IMR-90 (cell line): Measurements from ENCODE around the gene NAPA. TPM values are rescaled to one million over a fixed set of nuclear protein-coding genes. Genes with fewer than 3 reads are reported as not detected.

Experiments
- ATAC-seq: fragments of 200-7000 bp; cut with Tn5 transposase; 2 replicates; pipeline ENCODE4 v1.9.1; 2020; ENCODE audit warnings: low read depth, mild to moderate bottlenecking, moderate library complexity
- BruUV-seq: library from RNA; stranded (reverse); fragments of 400-500 nt; replicated peaks from 2 replicates; lab custom pipeline; 2021; lab: Mats Ljungman, UMichigan
- CTCF ChIA-PET: fragments of 300-600 bp; formaldehyde crosslinking; extraction: SDS; loops from one replicate; lab custom pipeline; 2021; ENCODE audit warnings: antibody characterized with exemption; lab: Yijun Ruan, JAX
- POLR2A ChIA-PET: fragments of 300-600 bp; sonication (Branson Sonifier 250); formaldehyde crosslinking; loops from one replicate; lab custom pipeline; 2022; ENCODE audit warnings: antibody characterized with exemption; ENCODE audit not compliant: unreplicated experiment; lab: Charles Lee
- DNase-seq: peaks from one replicate; pipeline ENCODE4 v3.0.0; 2013
- H2AFZ ChIP-seq: replicated peaks from 2 replicates; pipeline ENCODE3; 2013; ENCODE audit warnings: low read length, mild to moderate bottlenecking; ENCODE audit not compliant: poor library complexity
- H2AK5ac ChIP-seq: 2 replicates; pipeline ENCODE4 v1.6.1; 2013; ENCODE audit warnings: low read depth, low read length, inconsistent platforms
- H2AK9ac ChIP-seq: replicated peaks from 2 replicates; pipeline ENCODE3; 2013; ENCODE audit warnings: mild to moderate bottlenecking, low read depth, low read length, moderate library complexity; ENCODE audit not compliant: poor library complexity
- H2BK120ac ChIP-seq: 2 replicates; pipeline ENCODE4 v1.6.1; 2013; ENCODE audit warnings: low read depth, low read length, inconsistent platforms
- H2BK15ac ChIP-seq: 3 replicates; pipeline ENCODE4 v1.6.1; 2013; ENCODE audit warnings: low read depth, low read length, inconsistent platforms
- H2BK20ac ChIP-seq: 2 replicates; pipeline ENCODE4 v1.6.1; 2013; ENCODE audit warnings: low read depth, mild to moderate bottlenecking, inconsistent platforms, low read length, moderate library complexity
- H2BK5ac ChIP-seq: 2 replicates; pipeline ENCODE4 v1.6.1; 2013; ENCODE audit warnings: mild to moderate bottlenecking, low read depth, low read length, inconsistent platforms; ENCODE audit not compliant: poor library complexity, severe bottlenecking
- H3K14ac ChIP-seq: replicated peaks from 2 replicates; pipeline ENCODE4 v1.6.1; 2013; ENCODE audit warnings: low read depth, low read length, inconsistent platforms
- H3K18ac ChIP-seq: 2 replicates; pipeline ENCODE4 v1.6.1; 2013; ENCODE audit warnings: low read depth, low read length, control low read depth
- H3K23ac ChIP-seq: 2 replicates; pipeline ENCODE4 v1.6.1; 2013; ENCODE audit warnings: low read depth, low read length, inconsistent platforms
- H3K27ac ChIP-seq: 2 replicates; pipeline ENCODE4 v1.5.1; 2013; ENCODE audit warnings: mild to moderate bottlenecking, control low read depth, low read length; ENCODE audit not compliant: insufficient read depth
- H3K27me3 ChIP-seq: 2 replicates; pipeline ENCODE4 v1.6.1; 2013; ENCODE audit warnings: low read length; ENCODE audit not compliant: control insufficient read depth, insufficient read depth
- H3K36me3 ChIP-seq: 2 replicates; pipeline ENCODE4 v1.6.1; 2013; ENCODE audit warnings: low read length, mixed read lengths; ENCODE audit not compliant: control insufficient read depth, insufficient read depth
- H3K4ac ChIP-seq: 2 replicates; pipeline ENCODE4 v1.6.1; 2013; ENCODE audit warnings: low read depth, low read length, inconsistent platforms
- H3K4me1 ChIP-seq: 2 replicates; pipeline ENCODE4 v1.6.1; 2013; ENCODE audit warnings: low read length, mixed read lengths; ENCODE audit not compliant: control insufficient read depth, insufficient read depth
- H3K4me2 ChIP-seq: 2 replicates; pipeline ENCODE4 v1.6.1; 2013; ENCODE audit warnings: low read depth, mild to moderate bottlenecking, control low read depth, low read length, moderate library complexity
- H3K4me3 ChIP-seq: 2 replicates; pipeline ENCODE4 v1.5.1; 2013; ENCODE audit warnings: low read depth, mild to moderate bottlenecking, control low read depth, low read length, moderate library complexity; ENCODE audit not compliant: insufficient read depth
- H3K56ac ChIP-seq: 2 replicates; pipeline ENCODE4 v1.6.1; 2013; ENCODE audit warnings: low read length, inconsistent platforms; ENCODE audit not compliant: insufficient read depth; ENCODE audit errors: extremely low read depth
- H3K79me1 ChIP-seq, 2 experiments: 2 replicates each; pipeline ENCODE4 v1.6.1; 2013; ENCODE audit warnings: low read length in 2 of 2, inconsistent platforms in 1 of 2, low read depth in 1 of 2
- H3K9ac ChIP-seq: 2 replicates; pipeline ENCODE4 v1.6.1; 2013; ENCODE audit warnings: low read depth, low read length, control low read depth
- H3K9me1 ChIP-seq: 2 replicates; pipeline ENCODE4 v1.6.1; 2013; ENCODE audit warnings: low read length, inconsistent platforms; ENCODE audit not compliant: insufficient read depth
- H3K9me3 ChIP-seq: 2 replicates; pipeline ENCODE4 v1.6.1; 2013; ENCODE audit warnings: low read length; ENCODE audit not compliant: control insufficient read depth, insufficient read depth
- H4K20me1 ChIP-seq: 2 replicates; pipeline ENCODE4 v1.6.1; 2013; ENCODE audit warnings: low read length, inconsistent platforms; ENCODE audit not compliant: insufficient read depth
- H4K5ac ChIP-seq: 2 replicates; pipeline ENCODE4 v1.6.1; 2013; ENCODE audit warnings: mild to moderate bottlenecking, low read depth, low read length, control low read depth
- H4K8ac ChIP-seq, 2 experiments: 2 replicates each; pipeline ENCODE4 v1.6.1; 2013; ENCODE audit warnings: low read depth in 2 of 2, low read length in 2 of 2, control low read depth in 1 of 2, inconsistent platforms in 1 of 2
- H4K91ac ChIP-seq: 2 replicates; pipeline ENCODE4 v1.6.1; 2013; ENCODE audit warnings: low read depth, low read length, inconsistent platforms; ENCODE audit not compliant: insufficient read depth
- BHLHE40 ChIP-seq: fragments of 150-350 bp; IDR thresholded peaks from 2 replicates; pipeline ENCODE4 v1.6.1; 2016; ENCODE audit warnings: mild to moderate bottlenecking, low read depth, low read length
- CEBPB ChIP-seq: IDR thresholded peaks from 2 replicates; pipeline ENCODE4 v1.6.1; 2012; ENCODE audit warnings: low read depth, low read length, improper control_type of control experiment
- CHD1 ChIP-seq: IDR thresholded peaks from 2 replicates; pipeline ENCODE4 v1.6.1; 2012; ENCODE audit warnings: low read depth, low read length, improper control_type of control experiment
- CTCF ChIP-seq: conservative IDR thresholded peaks from 2 replicates; pipeline ENCODE4 v1.5.1; 2012; ENCODE audit warnings: mild to moderate bottlenecking, low read depth, low read length, improper control_type of control experiment
- ELK1 ChIP-seq: fragments of 150-350 bp; IDR thresholded peaks from 2 replicates; pipeline ENCODE4 v1.6.1; 2016; ENCODE audit warnings: low read depth, mild to moderate bottlenecking, low read length, moderate library complexity, borderline replicate concordance
- FOS ChIP-seq: fragments of 150-350 bp; IDR thresholded peaks from 2 replicates; pipeline ENCODE4 v1.6.1; 2016; ENCODE audit warnings: low read depth, low read length
- MAFK ChIP-seq: IDR thresholded peaks from 2 replicates; pipeline ENCODE4 v1.6.1; 2012; ENCODE audit warnings: low read depth, low read length, improper control_type of control experiment
- MAZ ChIP-seq: IDR thresholded peaks from 2 replicates; pipeline ENCODE4 v1.6.1; 2012; ENCODE audit warnings: low read depth, mild to moderate bottlenecking, low read length, improper control_type of control experiment, moderate library complexity, borderline replicate concordance
- NFE2L2 ChIP-seq: fragments of 150-350 bp; IDR thresholded peaks from 2 replicates; pipeline ENCODE4 v1.6.1; 2016; ENCODE audit warnings: low read depth, mild to moderate bottlenecking, low read length
- POLR2A ChIP-seq: IDR thresholded peaks from 2 replicates; pipeline ENCODE4 v1.6.1; 2012; ENCODE audit warnings: mild to moderate bottlenecking, low read depth, low read length
- RAD21 ChIP-seq: IDR thresholded peaks from 2 replicates; pipeline ENCODE4 v1.6.1; 2012; ENCODE audit warnings: low read length, improper control_type of control experiment
- RCOR1 ChIP-seq: IDR thresholded peaks from 2 replicates; pipeline ENCODE4 v1.6.1; 2012; ENCODE audit warnings: mild to moderate bottlenecking, low read length, improper control_type of control experiment; ENCODE audit not compliant: insufficient replicate concordance
- RFX5 ChIP-seq: IDR thresholded peaks from 2 replicates; pipeline ENCODE4 v1.8.0; 2012; ENCODE audit warnings: low read depth, mild to moderate bottlenecking, low read length, moderate library complexity
- SMC3 ChIP-seq: fragments of 150-350 bp; IDR thresholded peaks from 2 replicates; pipeline ENCODE4 v1.6.1; 2016; ENCODE audit warnings: low read depth, mild to moderate bottlenecking, antibody characterized with exemption, low read length, moderate library complexity
- WGBS, 2 experiments: methylation state at CpG; one replicate each; pipeline versions ENCODE4 v1.1.5 to v1.1.7; 2013; ENCODE audit warnings: missing lambda C conversion rate in 2 of 2; ENCODE audit not compliant: insufficient read length in 1 of 2; ENCODE audit errors: extremely low coverage in 2 of 2; 5-methylcytosine and 5-hydroxymethylcytosine counted together
- dilution Hi-C: fragments of 300-500 bp; cut with HindIII; formaldehyde crosslinking; loops from one replicate; pipeline ENCODE4 v1.14.3; 2018; ENCODE audit warnings: low sequenced_read_pairs; ENCODE audit not compliant: unreplicated experiment
- in situ Hi-C: fragments of 300-500 bp; cut with MboI; formaldehyde crosslinking; loops from 3 replicates; pipeline ENCODE4 v1.14.3; 2019; ENCODE audit warnings: low sequenced_read_pairs, inconsistent platforms, mixed read lengths
- intact Hi-C: fragments of 100-400 bp; cut with micrococcal nuclease; formaldehyde crosslinking; loops from 2 replicates; pipeline ENCODE4 v1.10.0; 2022
- polyA plus RNA-seq, 3 experiments: library from polyadenylated mRNA; depleted of rRNA; stranded (reverse); fragments of >200 nt; gene quantifications; 2 replicates each; pipeline ENCODE4 v1.2.3, GENCODE V29; 2012; ENCODE audit warnings: low replicate concordance in 1 of 3
- total RNA-seq: library from RNA; depleted of rRNA; stranded (reverse); fragments of >200 nt; gene quantifications from 2 replicates; pipeline ENCODE4 v1.2.3, GENCODE V29; 2012
- TF ChIP-seq, protein P1 (sequence below): fragments of 150-350 bp; IDR thresholded peaks from 2 replicates; pipeline ENCODE4 v1.6.1; 2017; ENCODE audit warnings: mild to moderate bottlenecking, antibody characterized with exemption, low read length, low read depth

NAPA gene
- total and polyA plus RNA-seq, 2 of the 4 experiments (the other 2 are of a cell fraction) = 76.4 to 126 TPM

DNA sequence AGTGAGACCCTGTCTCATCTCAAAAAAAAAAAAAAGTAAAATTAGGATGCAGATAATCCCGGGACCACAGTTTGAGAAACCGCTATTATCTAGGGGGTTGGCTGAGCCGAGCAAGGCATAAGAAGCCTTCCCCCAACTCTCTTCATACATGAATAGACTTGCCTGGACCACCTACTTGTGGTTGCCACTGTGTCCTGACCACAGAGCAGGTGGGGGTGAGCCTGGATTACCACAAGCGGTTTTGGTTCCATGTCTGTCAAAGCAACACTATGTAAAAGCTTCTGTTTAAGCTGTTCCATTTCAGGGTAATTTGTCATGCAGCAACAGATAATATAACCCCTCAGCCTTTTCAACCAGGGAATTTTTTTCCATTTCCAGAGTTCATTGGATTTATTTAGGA is 3.3 kb upstream of the NAPA start:
- Histone ChIP-seq H3K18ac (no peak overlapping the region), H2AK5ac (no peak overlapping the region), H2AFZ (no peak overlapping the region), H3K4me3 (no peak overlapping the region), H4K91ac (no peak overlapping the region), H3K56ac (no peak overlapping the region), H2BK120ac (no peak overlapping the region), H3K23ac (no peak overlapping the region), H4K8ac (no peak overlapping the region), H3K79me1 (peaks cover 8 to 20% of the 10 kb centered on the region in 2 experiments), H2BK5ac (no peak overlapping the region), H3K27me3 (peaks cover 19% of the 10 kb centered on the region), H2AK9ac (no peak overlapping the region), H3K9ac (no peak overlapping the region), H3K9me1 (peaks cover 9% of the 10 kb centered on the region), H2BK20ac (no peak overlapping the region), H3K4me1 (peaks cover 4% of the 10 kb centered on the region; the same call in 1 of the 2 replicates), H3K36me3 (no peaks in the 10 kb centered on the region), H3K27ac (no peak overlapping the region), H3K9me3 (no peaks in the 10 kb centered on the region), H3K4me2 (no peak overlapping the region), H3K4ac (no peak overlapping the region), H3K14ac (no peak overlapping the region), H2BK15ac (no peak overlapping the region), H4K20me1 (0 out of 2 replicates have a peak, but pooled peaks cover 4% of the 10 kb centered on the region), H4K5ac (no peak overlapping the region)
- BruUV-seq = no TSS peak
- in situ Hi-C loops (no loop called here), dilution Hi-C loops (no loop called here), intact Hi-C loops (loop anchor here (10.0 kb wide), 1 partner anchor 147 kb away; no protein-coding TSS in a partner anchor)
- TF ChIP-seq CEBPB = no peak
- no peak for TF ChIP-seq ELK1
- TF ChIP-seq RAD21 = no peak
- TF ChIP-seq NFE2L2 = no peak
- no peak for TF ChIP-seq MAZ
- no peak for TF ChIP-seq CTCF
- TF ChIP-seq SMC3 = no peak
- no peak for TF ChIP-seq RCOR1
- no peak for TF ChIP-seq MAFK
- TF ChIP-seq CHD1 = no peak
- TF ChIP-seq BHLHE40 = no peak
- TF ChIP-seq, protein P1, sequence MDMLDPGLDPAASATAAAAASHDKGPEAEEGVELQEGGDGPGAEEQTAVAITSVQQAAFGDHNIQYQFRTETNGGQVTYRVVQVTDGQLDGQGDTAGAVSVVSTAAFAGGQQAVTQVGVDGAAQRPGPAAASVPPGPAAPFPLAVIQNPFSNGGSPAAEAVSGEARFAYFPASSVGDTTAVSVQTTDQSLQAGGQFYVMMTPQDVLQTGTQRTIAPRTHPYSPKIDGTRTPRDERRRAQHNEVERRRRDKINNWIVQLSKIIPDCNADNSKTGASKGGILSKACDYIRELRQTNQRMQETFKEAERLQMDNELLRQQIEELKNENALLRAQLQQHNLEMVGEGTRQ = no peak
- no peak for TF ChIP-seq POLR2A
- no peak for TF ChIP-seq FOS
- no peak for TF ChIP-seq RFX5
- ChIA-PET CTCF (no interaction called here), POLR2A (interaction anchor here (0.6 kb wide), 1 partner anchor 30 kb away, joined by 4 read pairs; no protein-coding TSS in a partner anchor)
- DNase-seq = no peak
- no CpG with 5 or more reads among the region's 4 CpGs for WGBS, 2 experiments
- ATAC-seq = no peak
